Mesenchymal stem cell (in vitro differentiated cells and primary cell): ENCODE data around the gene LAMP1.

ENCODE experiments used
- DNase-seq: peaks from one replicate; pipeline ENCODE4 v3.0.0-alpha.2; 2013
- H2AFZ ChIP-seq: one replicate; pipeline ENCODE4 v1.6.1; 2013; ENCODE audit warnings: low read depth, mild to moderate bottlenecking, control low read depth, inconsistent platforms, low read length, moderate library complexity
- H2AK5ac ChIP-seq: 2 replicates; pipeline ENCODE4 v1.6.1; 2013; ENCODE audit warnings: low read length, moderate library complexity, mild to moderate bottlenecking, inconsistent platforms; ENCODE audit not compliant: severe bottlenecking
- H2BK120ac ChIP-seq: one replicate; pipeline ENCODE4 v1.6.1; 2013; ENCODE audit warnings: low read depth, mild to moderate bottlenecking, inconsistent platforms, low read length, moderate library complexity
- H2BK12ac ChIP-seq, 2 experiments: one replicate each; pipeline ENCODE4 v1.6.1; 2013; ENCODE audit warnings: inconsistent platforms in 2 of 2, low read length in 2 of 2, mild to moderate bottlenecking in 2 of 2, moderate library complexity in 2 of 2, control low read depth in 1 of 2
- H2BK15ac ChIP-seq: one replicate; pipeline ENCODE4 v1.6.1; 2013; ENCODE audit warnings: mild to moderate bottlenecking, low read depth, inconsistent platforms; ENCODE audit not compliant: poor library complexity, severe bottlenecking
- H2BK5ac ChIP-seq: 2 replicates; pipeline ENCODE4 v1.6.1; 2013; ENCODE audit warnings: low read depth, mild to moderate bottlenecking, low read length, control low read depth, inconsistent platforms; ENCODE audit not compliant: poor library complexity, severe bottlenecking
- H3K14ac ChIP-seq, 2 experiments: one replicate each; pipeline ENCODE4 v1.6.1; 2013; ENCODE audit warnings: inconsistent platforms in 2 of 2, low read length in 2 of 2, control low read depth in 1 of 2, mild to moderate bottlenecking in 1 of 2, moderate library complexity in 1 of 2
- H3K18ac ChIP-seq, 2 experiments: one replicate each; pipeline ENCODE4 v1.6.1; 2013; ENCODE audit warnings: inconsistent platforms in 2 of 2, low read length in 2 of 2, control low read depth in 1 of 2, low read depth in 1 of 2, mild to moderate bottlenecking in 1 of 2
- H3K23ac ChIP-seq, 2 experiments: one replicate each; pipeline ENCODE4 v1.6.1; 2013; ENCODE audit warnings: inconsistent platforms in 2 of 2, low read length in 2 of 2, mild to moderate bottlenecking in 2 of 2, moderate library complexity in 2 of 2, control low read depth in 1 of 2
- H3K27ac ChIP-seq: 2 replicates; pipeline ENCODE4 v1.5.1; 2013; ENCODE audit warnings: mild to moderate bottlenecking, moderate library complexity, low read length, control low read depth, inconsistent platforms; ENCODE audit not compliant: poor library complexity, severe bottlenecking
- H3K27me3 ChIP-seq, 2 experiments: 2 replicates each; pipeline versions ENCODE4 v1.6.1 to v1.7.0; 2013; ENCODE audit warnings: low read length in 2 of 2, mild to moderate bottlenecking in 2 of 2, moderate library complexity in 2 of 2, control low read depth in 1 of 2, inconsistent platforms in 1 of 2; ENCODE audit not compliant: control insufficient read depth in 1 of 2, insufficient read depth in 1 of 2
- H3K36me3 ChIP-seq, 2 experiments: 2 replicates each; pipeline versions ENCODE4 v1.6.1 to v1.7.0; 2013; ENCODE audit warnings: low read length in 2 of 2, control low read depth in 1 of 2, inconsistent platforms in 1 of 2, low read depth in 1 of 2, mild to moderate bottlenecking in 1 of 2; ENCODE audit not compliant: insufficient read depth in 2 of 2, control insufficient read depth in 1 of 2
- H3K4ac ChIP-seq, 2 experiments: one replicate each; pipeline ENCODE4 v1.6.1; 2013; ENCODE audit warnings: inconsistent platforms in 2 of 2, low read length in 2 of 2, mild to moderate bottlenecking in 2 of 2, moderate library complexity in 2 of 2, control low read depth in 1 of 2, low read depth in 1 of 2
- H3K4me1 ChIP-seq: 2 replicates; pipeline ENCODE4 v1.6.1; 2013; ENCODE audit warnings: low read depth, low read length, control low read depth; ENCODE audit not compliant: control insufficient read depth, insufficient read depth
- H3K4me2 ChIP-seq: 2 replicates; pipeline ENCODE4 v1.6.1; 2013; ENCODE audit warnings: low read length, mild to moderate bottlenecking, inconsistent platforms; ENCODE audit not compliant: poor library complexity, severe bottlenecking
- H3K4me3 ChIP-seq, 2 experiments: 2 replicates each; pipeline versions ENCODE4 v1.5.1 to v1.7.0; 2013; ENCODE audit warnings: low read length in 2 of 2, mild to moderate bottlenecking in 2 of 2, control low read depth in 1 of 2, low read depth in 1 of 2; ENCODE audit not compliant: insufficient read depth in 1 of 2
- H3K79me1 ChIP-seq: replicated peaks from 2 replicates; pipeline ENCODE4 v1.6.1; 2013; ENCODE audit warnings: mild to moderate bottlenecking, control low read depth, low read length, inconsistent platforms; ENCODE audit not compliant: poor library complexity, severe bottlenecking
- H3K9ac ChIP-seq: 2 replicates; pipeline ENCODE4 v1.7.0; 2013; ENCODE audit warnings: mild to moderate bottlenecking, low read length, moderate library complexity
- H3K9me3 ChIP-seq: 2 replicates; pipeline ENCODE4 v1.7.0; 2013; ENCODE audit warnings: mild to moderate bottlenecking, low read length; ENCODE audit not compliant: control insufficient read depth
- H4K8ac ChIP-seq: one replicate; pipeline ENCODE4 v1.6.1; 2013; ENCODE audit warnings: inconsistent platforms, mild to moderate bottlenecking, low read length, moderate library complexity
- H4K91ac ChIP-seq: one replicate; pipeline ENCODE4 v1.6.1; 2013; ENCODE audit warnings: mild to moderate bottlenecking, low read length, inconsistent platforms
- WGBS: methylation state at CpG from one replicate; pipeline ENCODE4 v1.1.7; 2013; ENCODE audit warnings: mixed read lengths; 5-methylcytosine and 5-hydroxymethylcytosine counted together

LAMP1 gene

DNA sequence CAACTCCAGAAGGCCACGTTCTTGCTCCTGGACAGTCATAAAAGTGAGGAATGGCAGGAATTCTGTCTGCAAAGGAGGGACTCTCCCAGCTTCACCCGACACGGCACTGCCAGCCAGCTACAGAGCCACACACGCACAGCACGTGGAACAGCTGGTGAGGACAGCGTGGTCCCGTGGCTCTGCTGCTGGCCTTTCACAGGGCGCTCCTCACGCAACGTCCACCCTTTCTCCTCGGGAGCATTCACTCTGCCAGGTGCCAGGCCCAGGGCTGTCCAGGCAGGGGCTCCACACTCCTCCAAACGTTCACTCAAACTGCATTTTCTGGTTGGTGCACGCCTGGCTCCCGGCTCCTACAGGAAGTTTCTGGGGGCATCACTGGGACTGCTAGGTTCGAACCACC is 52.5 kb downstream of the LAMP1 start:
- Histone ChIP-seq H3K27ac (no peak overlapping the region), H4K91ac (no peak overlapping the region), H2AK5ac (no peak overlapping the region), H3K4me3 (no peak overlapping the region), H3K4me2 (no peak overlapping the region), H3K4me1 (peaks cover 2% of the 10 kb centered on the region), H2BK120ac (no peak overlapping the region), H2BK12ac (no peak overlapping the region), H3K4ac (no peak overlapping the region), H4K8ac (no peak overlapping the region), H2BK5ac (no peak overlapping the region), H3K9me3 (no peaks in the 10 kb centered on the region), H3K14ac (no peak overlapping the region), H3K79me1 (no peaks in the 10 kb centered on the region), H3K18ac (no peak overlapping the region), H3K9ac (no peak overlapping the region), H2BK15ac (no peak overlapping the region), H3K23ac (no peak overlapping the region), H2AFZ (no peak overlapping the region), H3K36me3 (peaks cover 0 to 31% of the 10 kb centered on the region in 2 experiments), H3K27me3 (no peaks in the 10 kb centered on the region)
- DNase-seq, result no peak
- WGBS, result 89% methylated on average over 15 of the region's 15 CpGs

- Histone ChIP-seq H2BK5ac (no peak overlapping the region), H4K91ac (no peak overlapping the region), H3K23ac (no peak overlapping the region), H3K27me3 (no peaks in the 10 kb centered on the region), H3K4me2 (no peak overlapping the region), H3K79me1 (no peaks in the 10 kb centered on the region), H3K14ac (peak overlapping the region in 1 of 2 experiments; percentile 56), H2AFZ (no peak overlapping the region), H3K9me3 (no peaks in the 10 kb centered on the region), H3K27ac (no peak overlapping the region), H3K4ac (no peak overlapping the region), H4K8ac (no peak overlapping the region), H3K9ac (no peak overlapping the region), H3K4me1 (peaks cover 3% of the 10 kb centered on the region), H3K4me3 (no peak overlapping the region), H2BK120ac (no peak overlapping the region), H2AK5ac (no peak overlapping the region), H3K36me3 (peaks cover 0 to 29% of the 10 kb centered on the region in 2 experiments), H2BK12ac (no peak overlapping the region), H2BK15ac (no peak overlapping the region), H3K18ac (no peak overlapping the region)
- DNase-seq, result no peak
- 82% methylated on average over 32 of the region's 32 CpGs for WGBS
Measured at GRCh38 chr13:113350065-113350937, 53.3 kb downstream of the LAMP1 start.

DNA sequence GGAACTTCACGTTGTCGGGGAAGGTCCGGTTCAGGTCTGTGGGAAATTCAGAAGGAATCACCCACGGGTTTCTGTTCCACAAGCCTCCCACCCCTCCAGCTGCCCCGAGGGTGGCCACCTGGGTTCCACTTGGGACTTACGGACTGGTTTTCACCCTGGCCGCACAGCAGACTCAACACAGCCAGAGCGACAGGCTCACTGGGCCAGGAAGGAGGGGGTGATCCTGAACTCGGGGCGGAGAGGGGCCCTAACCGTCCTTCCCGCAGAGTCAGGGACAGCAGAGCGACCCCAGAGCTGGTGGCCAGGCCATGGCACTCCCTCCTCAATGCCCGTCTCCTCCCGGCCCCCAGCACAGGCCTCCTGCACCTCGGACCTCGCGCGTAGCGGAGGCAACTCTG is 53.9 kb downstream of the LAMP1 start:
- Histone ChIP-seq H3K4me3 (no peak overlapping the region), H3K27ac (no peak overlapping the region), H3K4ac (no peak overlapping the region), H3K18ac (no peak overlapping the region), H2BK15ac (no peak overlapping the region), H2BK120ac (no peak overlapping the region), H3K23ac (no peak overlapping the region), H3K14ac (no peak overlapping the region), H3K4me1 (peaks cover 3% of the 10 kb centered on the region), H2AK5ac (no peak overlapping the region), H3K9ac (no peak overlapping the region), H2BK12ac (no peak overlapping the region), H3K79me1 (no peaks in the 10 kb centered on the region), H2AFZ (no peak overlapping the region), H4K91ac (no peak overlapping the region), H4K8ac (no peak overlapping the region), H2BK5ac (no peak overlapping the region), H3K27me3 (no peaks in the 10 kb centered on the region), H3K4me2 (no peak overlapping the region), H3K9me3 (no peaks in the 10 kb centered on the region), H3K36me3 (peaks cover 0 to 26% of the 10 kb centered on the region in 2 experiments)
- no peak for DNase-seq
- WGBS, result 94% methylated on average over 20 of the region's 20 CpGs

GRCh38 chr13:113351514-113352026 is 54.5 kb downstream of the LAMP1 start:
- H3K27ac ChIP-seq, result no peak overlapping the region
- no peak overlapping the region for H3K18ac ChIP-seq
- no peak overlapping the region for H2AFZ ChIP-seq
- no peaks in the 10 kb centered on the region for H3K9me3 ChIP-seq
- H2AK5ac ChIP-seq, result no peak overlapping the region
- no peak overlapping the region for H3K9ac ChIP-seq
- no peak overlapping the region for H3K4ac ChIP-seq
- no peak overlapping the region for H3K23ac ChIP-seq
- 92% methylated on average over 17 of the region's 17 CpGs for WGBS
- no peak overlapping the region for H3K14ac ChIP-seq
- no peaks in the 10 kb centered on the region for H3K27me3 ChIP-seq
- no peak overlapping the region for H3K4me3 ChIP-seq
- peaks cover 3% of the 10 kb centered on the region for H3K4me1 ChIP-seq
- H4K8ac ChIP-seq, result no peak overlapping the region
- H3K4me2 ChIP-seq, result no peak overlapping the region
- H2BK5ac ChIP-seq, result no peak overlapping the region
- H2BK15ac ChIP-seq, result no peak overlapping the region
- DNase-seq, result no peak
- H4K91ac ChIP-seq, result no peak overlapping the region
- H2BK120ac ChIP-seq, result no peak overlapping the region
- no peak overlapping the region for H2BK12ac ChIP-seq
- peaks cover 0 to 26% of the 10 kb centered on the region in 2 experiments for H3K36me3 ChIP-seq
- H3K79me1 ChIP-seq, result no peaks in the 10 kb centered on the region
